Thoracic aorta (tissue), 2 donors: ENCODE results near the gene CDK5RAP2. TPM values are rescaled to one million over a fixed set of nuclear protein-coding genes. Genes with fewer than 3 reads are reported as not detected.
"Not testable (repeated sequence)": the region's sequence is repeated elsewhere in the genome, so short reads cannot be mapped to it uniquely, and the experiment has no call there.

Experiments used
- ATAC-seq: fragments of 150-250 bp; one replicate; pipeline ENCODE4 v1.8.0; 2017; ENCODE audit warnings: low read depth; ENCODE audit not compliant: insufficient number of reproducible peaks, low FRiP score
- DNase-seq: peaks from one replicate; pipeline ENCODE4 v3.0.0-alpha.2; 2020; ENCODE audit warnings: low spot score
- H3K27ac ChIP-seq, 2 donors: fragments of 200-600 bp; sonication (generic); 1 replicate in 1 of 2; 2 replicates in 1 of 2; pipeline ENCODE4 v1.5.1; 2016; ENCODE audit warnings: mild to moderate bottlenecking in 2 of 2, moderate library complexity in 2 of 2
- H3K27me3 ChIP-seq: fragments of 200-600 bp; sonication (generic); replicated peaks from 2 replicates; pipeline ENCODE4 v1.6.0; 2016; ENCODE audit warnings: mild to moderate bottlenecking; ENCODE audit not compliant: insufficient read depth
- H3K36me3 ChIP-seq: fragments of 200-600 bp; sonication (generic); one replicate; pipeline ENCODE4 v1.5.1; 2016
- H3K4me1 ChIP-seq, 2 donors: fragments of 200-600 bp; sonication (generic); 1 replicate in 1 of 2; 2 replicates in 1 of 2; pipeline versions ENCODE4 v1.5.1 to v1.6.0; 2016; ENCODE audit warnings: low read depth in 2 of 2, mild to moderate bottlenecking in 1 of 2; ENCODE audit not compliant: control insufficient read depth in 1 of 2
- H3K4me3 ChIP-seq: fragments of 200-600 bp; sonication (generic); 2 replicates; pipeline ENCODE4 v1.5.1; 2016; ENCODE audit warnings: mild to moderate bottlenecking
- H3K9me3 ChIP-seq: fragments of 200-600 bp; sonication (generic); 2 replicates; pipeline ENCODE4 v1.5.1; 2016
- total RNA-seq, 2 donors: library from RNA; depleted of rRNA; stranded (reverse); fragments of >200 nt; gene quantifications; one replicate each; pipeline versions ENCODE4 v1.1.0 to v1.2.3, GENCODE V29; 2016
- TF ChIP-seq, protein P1 (sequence below): fragments of 200-600 bp; sonication (generic); IDR thresholded peaks from one replicate; pipeline ENCODE4 v1.5.1; 2019; ENCODE audit warnings: antibody characterized with exemption

Gene CDK5RAP2
- total RNA-seq, 2 donors from 2014 or later, result 67.8 to 132 TPM

DNA sequence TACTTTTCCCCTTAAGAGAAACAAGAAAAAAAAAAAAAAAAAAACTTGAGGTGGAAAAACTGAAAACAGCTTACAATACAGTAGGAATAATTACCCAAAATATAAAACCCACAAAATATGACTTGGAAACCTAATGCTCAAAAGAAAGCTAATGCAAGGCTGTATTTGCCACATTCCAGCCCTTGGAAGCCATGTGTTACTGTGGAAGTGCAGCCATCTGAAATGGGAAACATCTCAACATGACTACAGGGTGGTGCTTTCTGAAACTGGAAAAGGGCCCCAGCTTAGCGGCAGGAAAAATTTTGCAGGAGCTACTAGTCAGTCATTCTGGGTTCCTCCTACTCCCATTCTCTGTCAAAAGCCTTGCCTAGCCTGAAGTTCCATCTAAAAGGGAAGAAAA is 20.4 kb downstream of the CDK5RAP2 start:
- no peak for ATAC-seq
- TF ChIP-seq, protein P1, sequence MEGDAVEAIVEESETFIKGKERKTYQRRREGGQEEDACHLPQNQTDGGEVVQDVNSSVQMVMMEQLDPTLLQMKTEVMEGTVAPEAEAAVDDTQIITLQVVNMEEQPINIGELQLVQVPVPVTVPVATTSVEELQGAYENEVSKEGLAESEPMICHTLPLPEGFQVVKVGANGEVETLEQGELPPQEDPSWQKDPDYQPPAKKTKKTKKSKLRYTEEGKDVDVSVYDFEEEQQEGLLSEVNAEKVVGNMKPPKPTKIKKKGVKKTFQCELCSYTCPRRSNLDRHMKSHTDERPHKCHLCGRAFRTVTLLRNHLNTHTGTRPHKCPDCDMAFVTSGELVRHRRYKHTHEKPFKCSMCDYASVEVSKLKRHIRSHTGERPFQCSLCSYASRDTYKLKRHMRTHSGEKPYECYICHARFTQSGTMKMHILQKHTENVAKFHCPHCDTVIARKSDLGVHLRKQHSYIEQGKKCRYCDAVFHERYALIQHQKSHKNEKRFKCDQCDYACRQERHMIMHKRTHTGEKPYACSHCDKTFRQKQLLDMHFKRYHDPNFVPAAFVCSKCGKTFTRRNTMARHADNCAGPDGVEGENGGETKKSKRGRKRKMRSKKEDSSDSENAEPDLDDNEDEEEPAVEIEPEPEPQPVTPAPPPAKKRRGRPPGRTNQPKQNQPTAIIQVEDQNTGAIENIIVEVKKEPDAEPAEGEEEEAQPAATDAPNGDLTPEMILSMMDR, result no peak
- H3K36me3 ChIP-seq, result peaks cover 4% of the 10 kb centered on the region
- no peak overlapping the region for H3K27ac ChIP-seq
- DNase-seq, result no peak
- H3K4me3 ChIP-seq, result no peak overlapping the region
- no peaks in the 10 kb centered on the region for H3K9me3 ChIP-seq
- H3K27me3 ChIP-seq, result no peaks in the 10 kb centered on the region
- no peaks in the 10 kb centered on the region for H3K4me1 ChIP-seq

DNA sequence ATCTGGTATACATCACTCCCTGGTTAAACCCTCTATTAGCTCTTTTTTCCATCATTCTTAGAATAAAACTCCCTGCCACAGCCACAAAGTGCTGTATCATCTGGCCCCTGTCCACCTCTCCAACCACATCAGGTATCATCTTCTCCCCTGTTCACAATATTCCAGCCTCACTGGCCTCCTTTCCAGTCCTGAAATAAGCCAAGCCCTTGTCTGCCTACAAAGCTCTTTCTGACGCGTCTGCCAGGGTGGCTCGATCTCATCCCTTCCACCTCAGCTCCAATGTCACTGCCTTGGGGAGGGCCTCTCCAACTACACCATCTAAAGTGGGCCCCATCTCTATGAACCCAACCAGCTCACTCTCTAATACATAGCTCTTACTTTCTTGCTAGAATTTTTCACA is 21.5 kb downstream of the CDK5RAP2 start:
- no peak for ATAC-seq
- DNase-seq, result no peak
- Histone ChIP-seq H3K9me3 (no peaks in the 10 kb centered on the region), H3K27ac (no peak overlapping the region), H3K36me3 (no peaks in the 10 kb centered on the region), H3K4me1 (no peaks in the 10 kb centered on the region), H3K27me3 (no peaks in the 10 kb centered on the region), H3K4me3 (no peak overlapping the region)
- TF ChIP-seq, protein P1, result no peak

DNA sequence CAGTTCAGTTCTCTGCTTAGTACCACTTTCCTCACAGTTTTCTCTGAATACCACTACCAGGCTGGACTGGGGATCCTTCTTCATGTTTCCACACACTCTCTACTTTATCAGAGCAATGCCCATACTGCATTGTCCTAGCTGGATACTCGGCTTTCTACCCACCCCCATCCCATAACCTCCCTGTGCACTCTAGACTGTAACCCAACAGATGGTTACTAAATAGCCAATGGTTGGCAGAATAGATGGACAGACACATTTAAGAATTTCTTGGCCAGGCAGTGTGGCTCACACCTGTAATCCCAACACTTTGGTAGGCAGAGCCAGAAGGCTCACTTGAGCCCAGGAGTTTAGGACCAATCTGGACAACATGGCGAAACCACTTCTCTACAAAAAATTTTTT is 22.8 kb downstream of the CDK5RAP2 start:
- Histone ChIP-seq H3K9me3 (no peaks in the 10 kb centered on the region), H3K27me3 (no peaks in the 10 kb centered on the region), H3K4me1 (no peaks in the 10 kb centered on the region), H3K4me3 (no peak overlapping the region), H3K27ac (no peak overlapping the region), H3K36me3 (no peaks in the 10 kb centered on the region)
- no peak for DNase-seq
- no peak for ATAC-seq
- TF ChIP-seq, protein P1, result no peak

DNA sequence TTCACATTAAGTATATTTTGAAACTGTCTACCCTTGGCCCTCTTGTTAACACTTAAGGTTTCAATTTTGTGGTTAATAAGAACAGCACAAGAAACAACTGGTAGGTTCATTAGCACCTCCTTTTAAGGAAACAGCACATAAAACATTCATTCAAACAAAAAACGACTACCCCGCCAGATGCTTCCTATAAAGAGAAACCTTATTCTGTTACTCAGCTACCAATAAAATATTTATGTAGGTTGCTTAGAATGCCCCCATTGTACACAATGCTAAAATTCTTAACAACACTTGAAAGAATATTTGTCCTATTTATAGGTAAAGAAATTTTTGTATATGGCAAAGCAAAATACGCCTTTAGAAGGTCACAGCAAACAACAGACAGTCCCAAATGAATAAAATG is 23.2 kb downstream of the CDK5RAP2 start:
- no peak for ATAC-seq
- H3K36me3 ChIP-seq, result no peaks in the 10 kb centered on the region
- H3K27me3 ChIP-seq, result no peaks in the 10 kb centered on the region
- no peaks in the 10 kb centered on the region for H3K9me3 ChIP-seq
- TF ChIP-seq, protein P1, result no peak
- no peak for DNase-seq
- no peak overlapping the region for H3K27ac ChIP-seq
- H3K4me3 ChIP-seq, result no peak overlapping the region
- no peaks in the 10 kb centered on the region for H3K4me1 ChIP-seq

DNA sequence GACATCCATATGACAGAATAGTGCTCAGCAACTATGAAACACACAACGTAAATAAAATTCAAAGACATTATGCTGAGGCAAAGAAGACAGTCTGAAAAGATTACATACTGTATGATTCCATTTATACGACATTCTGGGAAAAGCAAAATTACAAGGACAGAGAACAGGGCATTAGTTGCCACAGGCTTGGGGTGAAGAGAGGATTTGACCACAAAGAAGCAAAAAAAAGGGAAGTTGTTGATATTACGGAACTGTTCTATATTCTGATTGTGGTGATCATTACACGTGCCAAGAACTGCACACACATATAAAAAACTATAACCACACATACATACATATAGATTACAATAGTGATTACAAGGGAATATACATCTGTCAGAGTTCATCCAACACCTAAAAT is 24.1 kb downstream of the CDK5RAP2 start:
- no peaks in the 10 kb centered on the region for H3K4me1 ChIP-seq
- no peak for DNase-seq
- no peaks in the 10 kb centered on the region for H3K27me3 ChIP-seq
- no peak for ATAC-seq
- H3K36me3 ChIP-seq, result no peaks in the 10 kb centered on the region
- no peak overlapping the region for H3K4me3 ChIP-seq
- no peak overlapping the region for H3K27ac ChIP-seq
- no peaks in the 10 kb centered on the region for H3K9me3 ChIP-seq
- TF ChIP-seq, protein P1, result no peak

DNA sequence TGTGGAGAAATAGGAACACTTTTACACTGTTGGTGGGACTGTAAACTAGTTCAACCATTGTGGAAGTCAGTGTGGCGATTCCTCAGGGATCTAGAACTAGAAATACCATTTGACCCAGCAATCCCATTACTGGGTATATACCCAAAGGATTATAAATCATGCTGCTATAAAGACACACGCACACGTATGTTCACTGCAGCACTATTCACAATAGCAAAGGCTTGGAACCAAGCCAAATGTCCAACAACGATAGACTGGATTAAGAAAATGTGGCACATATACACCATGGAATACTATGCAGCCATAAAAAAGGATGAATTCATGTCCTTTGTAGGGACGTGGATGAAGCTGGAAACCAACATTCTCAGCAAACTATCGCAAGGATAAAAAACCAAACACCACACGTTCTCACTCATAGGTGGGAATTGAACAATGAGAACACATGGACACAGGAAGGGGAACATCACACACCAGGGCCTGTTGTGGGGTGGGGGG is 27.7 kb downstream of the CDK5RAP2 start:
- H3K36me3 ChIP-seq, H3K4me1 ChIP-seq, H3K9me3 ChIP-seq, H3K27ac ChIP-seq, H3K27me3 ChIP-seq, H3K4me3 ChIP-seq, ATAC-seq, DNase-seq: not testable (repeated sequence)
